Upper lobe of left lung (tissue), 6 donors: ENCODE data around the gene RARS1. TPM values are rescaled to one million over a fixed set of nuclear protein-coding genes. Genes with fewer than 3 reads are reported as not detected.

Experiments
- ATAC-seq, 2 donors: fragments of 200-7000 bp; cut with Tn5 transposase; one replicate each; pipeline ENCODE4 v1.9.1; 2022; ENCODE audit warnings: mild to moderate bottlenecking in 2 of 2, moderate library complexity in 2 of 2; ENCODE audit not compliant: low FRiP score in 2 of 2
- DNase-seq, 2 donors: peaks; one replicate each; pipeline ENCODE4 v3.0.0-alpha.2; 2019 to 2020
- H3K27ac ChIP-seq, 4 donors: fragments of 200-600 bp; sonication (generic); one replicate each; pipeline ENCODE4 v1.5.1; 2016 to 2019
- H3K27me3 ChIP-seq, 4 donors: fragments of 200-600 bp; sonication (generic); one replicate each; pipeline ENCODE4 v1.5.1; 2017 to 2019
- H3K36me3 ChIP-seq, 4 donors: fragments of 200-600 bp; sonication (generic); one replicate each; pipeline ENCODE4 v1.5.1; 2016 to 2019
- H3K4me1 ChIP-seq, 4 donors: fragments of 200-600 bp; sonication (generic); one replicate each; pipeline ENCODE4 v1.5.1; 2018 to 2019
- H3K4me3 ChIP-seq, 4 donors: fragments of 200-600 bp; sonication (generic); one replicate each; pipeline ENCODE4 v1.5.1; 2017 to 2019; ENCODE audit warnings: mild to moderate bottlenecking in 2 of 4, moderate library complexity in 1 of 4
- H3K9me3 ChIP-seq, 4 donors: fragments of 200-600 bp; sonication (generic); one replicate each; pipeline ENCODE4 v1.5.1; 2018 to 2019
- EP300 ChIP-seq, 4 donors: sonication (generic); formaldehyde crosslinking; IDR thresholded peaks; one replicate each; pipeline ENCODE4 v1.5.1; 2017; ENCODE audit warnings: antibody characterized with exemption in 4 of 4, control low read depth in 2 of 4
- POLR2A ChIP-seq, 4 donors: fragments of 450-650 bp; IDR thresholded peaks; one replicate each; pipeline ENCODE4 v1.5.1; 2016 to 2017; ENCODE audit warnings: antibody characterized with exemption in 4 of 4, mild to moderate bottlenecking in 2 of 4
- POLR2AphosphoS5 ChIP-seq, 2 donors: sonication (generic); formaldehyde crosslinking; IDR thresholded peaks; one replicate each; pipeline ENCODE4 v1.5.1; 2017; ENCODE audit warnings: antibody characterized with exemption in 2 of 2
- WGBS, 2 donors: methylation state at CpG; one replicate each; pipeline ENCODE4 v1.1.5; 2017 to 2018; 5-methylcytosine and 5-hydroxymethylcytosine counted together
- total RNA-seq, 6 donors: library from RNA; depleted of rRNA in 4 of 6; stranded (reverse); fragments of >200 nt in 4 of 6; gene quantifications; one replicate each; pipeline versions ENCODE4 v1.1.0 to v1.2.1, GENCODE V29; 2016 to 2021
- TF ChIP-seq, protein P1 (sequence below), 6 experiments: fragments of 450-650 bp in 4 of 6; fragments of 200-600 bp in 2 of 6; sonication (generic) in 2 of 6; IDR thresholded peaks; one replicate each; pipeline ENCODE4 v1.5.1; 2016 to 2019; ENCODE audit warnings: antibody characterized with exemption in 6 of 6
- donor health status: DM: no; HTN: no; CAD: no; lungs with moderate emphysema.
- donor health status: DM: no; HTN: yes; CAD: no; lungs with severe emphysema.

RARS1 gene
- total RNA-seq = 10 to 100 TPM; 21.3 to 70.0 (median 53.0) TPM

DNA sequence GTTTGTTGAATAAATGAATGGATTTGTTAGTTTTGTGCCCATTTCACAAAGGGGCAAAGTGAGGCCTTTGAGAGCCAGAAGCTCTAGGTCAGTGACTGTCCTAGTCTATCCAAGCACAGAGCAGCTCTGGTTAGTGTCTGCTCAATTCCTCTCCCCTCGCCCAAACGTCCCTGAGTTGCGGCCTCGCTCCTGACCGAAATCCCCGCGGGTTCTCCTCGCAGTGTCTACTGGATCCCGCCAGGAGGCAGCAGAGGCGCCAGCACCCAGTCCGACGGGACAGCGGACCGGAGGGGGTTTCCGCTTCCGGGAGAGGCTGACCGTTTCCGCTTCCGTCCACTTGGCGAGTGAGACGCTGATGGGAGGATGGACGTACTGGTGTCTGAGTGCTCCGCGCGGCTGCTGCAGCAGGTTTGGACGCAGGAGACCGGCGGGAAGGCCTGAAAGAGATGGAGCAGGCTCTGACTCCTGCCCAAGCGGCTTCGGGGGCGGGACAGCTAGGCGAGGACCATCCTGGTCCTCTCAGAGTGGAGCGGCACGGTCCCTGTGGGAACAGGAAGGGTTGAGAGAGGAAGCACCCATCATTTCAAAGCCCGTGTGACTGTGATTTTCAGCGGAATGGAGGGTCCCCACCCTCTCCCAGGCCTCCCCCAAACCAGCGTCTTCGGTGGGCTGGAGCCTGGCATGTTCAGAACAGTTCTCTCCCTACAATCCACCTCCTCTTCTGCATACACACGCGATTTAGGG is at the start of gene RARS1:
Gene RARS1, plus strand, starts transcription at position 336 of the 744 bp plus-strand sequence. Its CDS starts 28 bp downstream, at position 364.
- peaks cover 9 to 14% (median 11%) of the 10 kb centered on the region in 4 donors for H3K4me1 ChIP-seq
- peaks cover 12 to 34% (median 31%) of the 10 kb centered on the region in 4 donors for H3K36me3 ChIP-seq
- ATAC-seq (peak; percentile 98 to 100), DNase-seq (peak; percentile 93 to 95)
- H3K27me3 ChIP-seq = no peaks in the 10 kb centered on the region
- 0% methylated on average over 7 to 25 of the region's 40 CpGs for WGBS, 2 donors
- H3K4me3 ChIP-seq = peak within 1 kb of the TSS; percentile 77 to 92 (median 82)
- peak within 1 kb of the TSS; percentile 33 to 81 (median 78) for H3K27ac ChIP-seq
- no peaks in the 10 kb centered on the region for H3K9me3 ChIP-seq
- TF ChIP-seq POLR2A (IDR thresholded peaks at IDR 0.05) = peak in 3 of 4 donors; percentile 61 to 90 (median 69)
- TF ChIP-seq, protein P1, sequence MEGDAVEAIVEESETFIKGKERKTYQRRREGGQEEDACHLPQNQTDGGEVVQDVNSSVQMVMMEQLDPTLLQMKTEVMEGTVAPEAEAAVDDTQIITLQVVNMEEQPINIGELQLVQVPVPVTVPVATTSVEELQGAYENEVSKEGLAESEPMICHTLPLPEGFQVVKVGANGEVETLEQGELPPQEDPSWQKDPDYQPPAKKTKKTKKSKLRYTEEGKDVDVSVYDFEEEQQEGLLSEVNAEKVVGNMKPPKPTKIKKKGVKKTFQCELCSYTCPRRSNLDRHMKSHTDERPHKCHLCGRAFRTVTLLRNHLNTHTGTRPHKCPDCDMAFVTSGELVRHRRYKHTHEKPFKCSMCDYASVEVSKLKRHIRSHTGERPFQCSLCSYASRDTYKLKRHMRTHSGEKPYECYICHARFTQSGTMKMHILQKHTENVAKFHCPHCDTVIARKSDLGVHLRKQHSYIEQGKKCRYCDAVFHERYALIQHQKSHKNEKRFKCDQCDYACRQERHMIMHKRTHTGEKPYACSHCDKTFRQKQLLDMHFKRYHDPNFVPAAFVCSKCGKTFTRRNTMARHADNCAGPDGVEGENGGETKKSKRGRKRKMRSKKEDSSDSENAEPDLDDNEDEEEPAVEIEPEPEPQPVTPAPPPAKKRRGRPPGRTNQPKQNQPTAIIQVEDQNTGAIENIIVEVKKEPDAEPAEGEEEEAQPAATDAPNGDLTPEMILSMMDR (IDR thresholded peaks at IDR 0.05) = peak; percentile 89 to 97 (median 92)
- peak in 1 of 4 donors; percentile 73 for TF ChIP-seq EP300 (IDR thresholded peaks at IDR 0.05)
- peak; percentile 95 for TF ChIP-seq POLR2AphosphoS5 (IDR thresholded peaks at IDR 0.05)

DNA sequence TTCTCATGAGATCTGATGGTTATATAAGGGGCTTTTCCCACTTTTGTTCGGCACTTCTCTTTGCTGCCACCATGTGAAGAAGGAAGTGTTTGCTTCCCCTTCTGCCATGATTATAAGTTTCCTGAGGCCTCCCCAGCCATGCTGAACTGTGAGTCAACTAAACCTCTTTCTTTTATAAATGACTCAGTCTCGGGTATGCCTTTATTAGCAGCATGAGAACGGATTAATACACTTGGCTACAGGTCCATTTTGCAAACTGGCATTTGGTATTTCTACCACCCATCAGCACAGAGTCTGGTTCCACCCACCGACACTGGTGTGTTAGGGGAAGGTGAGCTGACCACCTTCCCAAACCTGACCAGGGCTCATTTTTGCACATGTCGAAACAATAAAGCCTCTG is 47.9 kb upstream of the RARS1 start:
- Histone ChIP-seq H3K4me1 (no peaks in the 10 kb centered on the region), H3K27ac (no peak overlapping the region), H3K4me3 (no peak overlapping the region), H3K27me3 (no peaks in the 10 kb centered on the region), H3K36me3 (peaks cover 0 to 8% (median 1%) of the 10 kb centered on the region in 4 donors), H3K9me3 (no peaks in the 10 kb centered on the region)
- WGBS, 2 donors = 61 to 73% methylated on average over 5 of the region's 5 CpGs
- no peak for DNase-seq
- no peak for ATAC-seq
- TF ChIP-seq, protein P1 (IDR thresholded peaks at IDR 0.05) = no peak
- TF ChIP-seq EP300 (IDR thresholded peaks at IDR 0.05) (no peak), POLR2A (IDR thresholded peaks at IDR 0.05) (no peak), POLR2AphosphoS5 (IDR thresholded peaks at IDR 0.05) (no peak)

DNA sequence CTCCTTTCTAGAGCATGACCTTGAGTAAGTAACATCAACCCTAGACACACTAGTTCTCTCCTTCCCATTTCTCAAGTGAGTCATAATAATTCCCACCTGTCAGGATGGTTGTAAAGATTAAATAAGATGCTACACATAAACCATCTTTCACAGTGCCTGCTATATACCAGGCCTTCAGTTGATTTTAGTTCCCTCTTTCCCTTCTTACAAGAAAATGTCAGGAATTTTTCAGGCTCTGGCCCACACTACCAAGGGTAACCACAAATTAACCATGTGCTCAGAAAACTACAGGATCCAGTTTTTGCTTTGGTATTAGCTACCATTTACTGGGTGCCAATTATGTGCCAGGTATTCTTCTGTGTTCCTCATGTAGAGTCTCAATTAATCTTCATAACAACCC is 42.7 kb upstream of the RARS1 start:
- ATAC-seq = no peak
- no peaks in the 10 kb centered on the region for H3K4me1 ChIP-seq
- peaks cover 0 to 6% (median 3%) of the 10 kb centered on the region in 4 donors for H3K36me3 ChIP-seq
- H3K9me3 ChIP-seq = no peaks in the 10 kb centered on the region
- H3K27me3 ChIP-seq = no peaks in the 10 kb centered on the region
- H3K27ac ChIP-seq = no peak overlapping the region
- DNase-seq = no peak
- H3K4me3 ChIP-seq = no peak overlapping the region
- no peak for TF ChIP-seq EP300 (IDR thresholded peaks at IDR 0.05)
- TF ChIP-seq, protein P1 (IDR thresholded peaks at IDR 0.05) = no peak
- no peak for TF ChIP-seq POLR2A (IDR thresholded peaks at IDR 0.05)
- no peak for TF ChIP-seq POLR2AphosphoS5 (IDR thresholded peaks at IDR 0.05)

DNA sequence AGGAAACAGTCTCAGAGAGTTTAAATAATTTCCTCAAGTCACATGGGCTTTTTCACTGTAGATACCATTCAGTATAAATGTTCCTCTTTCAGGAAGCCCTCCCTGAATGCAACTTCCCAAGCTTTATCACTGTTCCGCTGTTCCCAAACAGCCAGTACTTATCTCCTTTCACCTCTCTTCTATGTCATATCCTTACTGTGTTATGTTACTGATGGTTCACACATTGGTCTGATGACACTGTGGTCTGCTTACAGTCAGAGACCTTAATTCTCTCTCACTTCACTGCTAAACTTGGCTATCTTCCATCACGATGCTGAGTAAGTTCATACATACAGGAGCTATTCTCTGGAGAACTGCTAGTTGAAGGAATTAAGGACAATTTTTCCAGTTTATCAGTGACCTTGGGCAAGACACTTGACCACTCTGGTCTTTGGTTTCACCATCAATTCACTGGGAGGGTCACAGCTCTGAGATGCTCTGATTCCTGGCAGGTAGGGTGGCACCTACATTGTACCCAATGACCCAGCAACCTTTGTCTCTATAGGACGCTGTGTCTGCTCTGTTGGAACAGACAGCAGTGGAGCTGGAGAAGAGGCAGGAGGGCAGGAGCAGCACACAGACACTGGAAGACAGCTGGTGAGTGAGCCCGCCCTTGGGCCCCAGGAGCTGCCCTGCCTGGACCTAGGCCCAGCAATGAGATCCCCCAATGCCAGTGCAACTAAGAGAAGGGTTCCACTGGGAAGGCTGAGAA is 42.1 kb upstream of the RARS1 start:
- no peaks in the 10 kb centered on the region for H3K9me3 ChIP-seq
- H3K36me3 ChIP-seq = peaks cover 0 to 6% (median 3%) of the 10 kb centered on the region in 4 donors
- ATAC-seq (no peak), DNase-seq (no peak)
- 86 to 90% methylated on average over 3 to 4 of the region's 4 CpGs for WGBS, 2 donors
- H3K27ac ChIP-seq = no peak overlapping the region
- H3K4me3 ChIP-seq = no peak overlapping the region
- TF ChIP-seq EP300 (IDR thresholded peaks at IDR 0.05) = no peak
- TF ChIP-seq POLR2A (IDR thresholded peaks at IDR 0.05) = no peak
- TF ChIP-seq, protein P1 (IDR thresholded peaks at IDR 0.05) = no peak
- TF ChIP-seq POLR2AphosphoS5 (IDR thresholded peaks at IDR 0.05) = no peak
- H3K27me3 ChIP-seq = no peaks in the 10 kb centered on the region
- H3K4me1 ChIP-seq = no peaks in the 10 kb centered on the region
